Activated CD8-positive, alpha-beta T cell treated with anti-CD3 and anti-CD28 coated beads for 36 hours (primary cell): ENCODE results near the gene SYT1. TPM values are rescaled to one million over a fixed set of nuclear protein-coding genes. Genes with fewer than 3 reads are reported as not detected.

Source experiments
- ATAC-seq: fragments of 200-7000 bp; cut with Tn5 transposase; one replicate; pipeline ENCODE4 v1.10.0; 2021; ENCODE audit warnings: mild to moderate bottlenecking, moderate library complexity
- CTCF ChIA-PET: fragments of 350-600 bp; sonication (Branson Sonifier 250); formaldehyde crosslinking; loops from one replicate; lab custom pipeline; 2021; ENCODE audit warnings: antibody characterized with exemption; lab: Charles Lee
- POLR2A ChIA-PET: fragments of 350-600 bp; sonication (Branson Sonifier 250); formaldehyde crosslinking; loops from one replicate; lab custom pipeline; 2021; ENCODE audit warnings: antibody characterized with exemption; lab: Charles Lee
- DNase-seq: peaks from one replicate; pipeline ENCODE4 v3.0.0-alpha.2; 2020
- H3K27ac Mint-ChIP-seq: one replicate; pipeline ENCODE4 v1.8.0; 2021; ENCODE audit warnings: mild to moderate bottlenecking, mixed read lengths
- H3K27me3 Mint-ChIP-seq: one replicate; pipeline ENCODE4 v1.8.0; 2021; ENCODE audit warnings: mixed read lengths
- H3K36me3 Mint-ChIP-seq: one replicate; pipeline ENCODE4 v1.8.0; 2021; ENCODE audit warnings: low read depth, mixed read lengths
- H3K4me1 Mint-ChIP-seq: one replicate; pipeline ENCODE4 v1.8.0; 2021; ENCODE audit warnings: low read depth, mixed read lengths
- H3K4me3 Mint-ChIP-seq: one replicate; pipeline ENCODE4 v1.8.0; 2021; ENCODE audit warnings: mild to moderate bottlenecking, moderate library complexity, mixed read lengths
- H3K9me3 Mint-ChIP-seq: one replicate; pipeline ENCODE4 v1.8.0; 2021; ENCODE audit warnings: mixed read lengths
- intact Hi-C: fragments of 100-400 bp; cut with micrococcal nuclease; formaldehyde crosslinking; loops from one replicate; pipeline ENCODE4 v1.10.0; 2022
- total RNA-seq, 2 experiments: library from RNA; stranded (reverse); gene quantifications; one replicate each; pipeline ENCODE4 v1.2.3, GENCODE V29; 2021
- TF ChIP-seq, protein P1 (sequence below): fragments of 200-600 bp; IDR thresholded peaks from one replicate; pipeline ENCODE4 v1.8.0; 2022; ENCODE audit warnings: antibody characterized with exemption, mild to moderate bottlenecking

SYT1 gene
- total RNA-seq = not detected

DNA sequence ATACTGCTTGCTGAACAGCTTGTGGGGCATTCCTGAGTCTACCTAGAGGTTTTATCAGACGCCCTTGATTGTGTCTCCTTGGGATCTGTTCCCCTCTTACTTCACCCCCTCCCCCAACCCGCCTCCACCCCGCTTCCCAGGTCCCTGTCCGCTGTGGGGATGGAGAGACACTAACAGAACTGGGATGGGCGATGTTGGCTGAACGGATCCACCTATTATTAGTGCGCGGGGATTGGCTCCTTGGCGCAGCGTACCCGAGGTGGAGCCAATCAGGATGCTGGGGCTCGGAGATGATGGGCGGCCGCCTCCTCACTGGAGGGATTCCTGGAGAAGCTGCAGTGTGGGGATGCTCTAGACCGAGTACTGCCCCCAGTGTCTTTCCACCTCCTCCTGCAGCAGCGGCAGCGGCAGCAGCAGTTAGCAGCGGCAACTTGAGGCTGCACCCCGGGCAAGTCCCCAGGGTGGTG is at the start of gene SYT1:
SYT1 (plus strand) TSS at position 372 of the 467 bp plus-strand sequence.
- POLR2A ChIA-PET = no interaction called here
- no peaks in the 10 kb centered on the region for H3K9me3 Mint-ChIP-seq
- H3K27me3 Mint-ChIP-seq = peaks cover 17% of the 10 kb centered on the region
- H3K27ac Mint-ChIP-seq = no peak within 1 kb of the TSS
- DNase-seq (no peak), ATAC-seq (no peak)
- no peaks in the 10 kb centered on the region for H3K4me1 Mint-ChIP-seq
- H3K36me3 Mint-ChIP-seq = no peaks in the 10 kb centered on the region
- TF ChIP-seq, protein P1, sequence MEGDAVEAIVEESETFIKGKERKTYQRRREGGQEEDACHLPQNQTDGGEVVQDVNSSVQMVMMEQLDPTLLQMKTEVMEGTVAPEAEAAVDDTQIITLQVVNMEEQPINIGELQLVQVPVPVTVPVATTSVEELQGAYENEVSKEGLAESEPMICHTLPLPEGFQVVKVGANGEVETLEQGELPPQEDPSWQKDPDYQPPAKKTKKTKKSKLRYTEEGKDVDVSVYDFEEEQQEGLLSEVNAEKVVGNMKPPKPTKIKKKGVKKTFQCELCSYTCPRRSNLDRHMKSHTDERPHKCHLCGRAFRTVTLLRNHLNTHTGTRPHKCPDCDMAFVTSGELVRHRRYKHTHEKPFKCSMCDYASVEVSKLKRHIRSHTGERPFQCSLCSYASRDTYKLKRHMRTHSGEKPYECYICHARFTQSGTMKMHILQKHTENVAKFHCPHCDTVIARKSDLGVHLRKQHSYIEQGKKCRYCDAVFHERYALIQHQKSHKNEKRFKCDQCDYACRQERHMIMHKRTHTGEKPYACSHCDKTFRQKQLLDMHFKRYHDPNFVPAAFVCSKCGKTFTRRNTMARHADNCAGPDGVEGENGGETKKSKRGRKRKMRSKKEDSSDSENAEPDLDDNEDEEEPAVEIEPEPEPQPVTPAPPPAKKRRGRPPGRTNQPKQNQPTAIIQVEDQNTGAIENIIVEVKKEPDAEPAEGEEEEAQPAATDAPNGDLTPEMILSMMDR = no peak
- no peak within 1 kb of the TSS for H3K4me3 Mint-ChIP-seq
- intact Hi-C loops = no loop called here
- CTCF ChIA-PET = no interaction called here

DNA sequence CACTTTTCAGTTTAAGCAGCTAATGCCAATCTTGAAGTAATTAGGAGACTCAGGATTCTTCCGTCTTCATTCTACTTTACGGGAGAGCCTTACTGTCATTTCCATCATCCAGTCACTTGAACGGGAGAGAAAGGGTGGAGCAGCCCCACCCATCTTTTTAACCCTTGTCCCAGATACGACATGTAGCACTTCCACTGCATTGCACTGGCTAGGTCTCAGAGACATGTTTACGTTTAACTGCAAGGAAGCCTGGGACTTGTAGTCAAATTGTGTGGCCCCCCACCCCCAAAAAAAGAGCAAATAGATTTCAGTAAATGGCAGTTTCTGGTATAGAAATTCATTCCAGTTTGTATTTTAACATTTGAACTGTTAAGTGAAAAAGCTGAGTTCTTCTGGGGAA is 46.1 kb upstream of the SYT1 start:
- H3K27ac Mint-ChIP-seq = no peak overlapping the region
- TF ChIP-seq, protein P1 = no peak
- intact Hi-C loops = no loop called here
- H3K36me3 Mint-ChIP-seq = no peaks in the 10 kb centered on the region
- H3K27me3 Mint-ChIP-seq = no peaks in the 10 kb centered on the region
- no peaks in the 10 kb centered on the region for H3K4me1 Mint-ChIP-seq
- H3K9me3 Mint-ChIP-seq = peaks cover 12% of the 10 kb centered on the region
- CTCF ChIA-PET = no interaction called here
- POLR2A ChIA-PET = no interaction called here
- no peak overlapping the region for H3K4me3 Mint-ChIP-seq
- ATAC-seq (no peak), DNase-seq (no peak)

DNA sequence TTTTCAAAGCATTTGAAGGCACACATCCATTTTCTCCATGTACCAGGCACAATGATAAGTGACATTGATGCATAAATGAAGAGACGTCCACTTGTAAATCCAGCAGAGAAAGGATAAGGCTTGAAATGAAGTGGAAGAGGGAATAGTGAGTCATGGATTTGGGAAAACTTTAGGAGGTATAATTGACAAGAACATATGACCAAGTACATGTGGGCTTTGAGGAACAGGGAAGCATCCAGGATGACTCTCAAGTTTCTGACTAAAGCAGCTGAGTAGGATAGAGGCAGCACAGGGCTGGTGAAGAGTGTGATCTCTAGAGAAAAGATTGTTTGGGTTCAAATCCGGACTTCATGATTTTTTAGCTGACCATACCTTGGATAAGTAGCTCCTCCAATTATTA is 43.6 kb upstream of the SYT1 start:
- TF ChIP-seq, protein P1 = no peak
- peaks cover 10% of the 10 kb centered on the region for H3K9me3 Mint-ChIP-seq
- no peaks in the 10 kb centered on the region for H3K4me1 Mint-ChIP-seq
- intact Hi-C loops = no loop called here
- no peak for ATAC-seq
- ChIA-PET POLR2A (no interaction called here), CTCF (no interaction called here)
- no peaks in the 10 kb centered on the region for H3K36me3 Mint-ChIP-seq
- H3K27ac Mint-ChIP-seq = no peak overlapping the region
- no peak for DNase-seq
- H3K4me3 Mint-ChIP-seq = no peak overlapping the region
- H3K27me3 Mint-ChIP-seq = no peaks in the 10 kb centered on the region

DNA sequence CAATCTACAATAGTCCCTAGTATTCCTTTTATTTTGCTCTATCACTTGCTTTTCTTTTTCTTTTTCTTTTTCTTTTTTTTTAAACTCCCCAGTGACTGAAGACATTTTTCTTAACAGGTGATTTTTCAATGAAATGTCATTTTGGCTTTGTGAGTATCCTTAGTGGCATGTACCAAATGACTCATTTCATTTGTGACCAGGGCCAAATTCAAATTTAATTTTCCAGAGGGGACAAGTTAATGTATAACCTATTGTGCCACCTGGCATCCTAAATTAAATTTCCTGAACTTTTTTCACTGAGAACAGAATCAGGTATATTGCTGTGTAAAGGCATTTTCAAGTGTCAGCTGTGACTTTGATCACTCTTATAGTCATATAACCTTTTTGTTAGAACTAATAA is 39.7 kb upstream of the SYT1 start:
- TF ChIP-seq, protein P1 = no peak
- H3K36me3 Mint-ChIP-seq = no peaks in the 10 kb centered on the region
- no peak overlapping the region for H3K4me3 Mint-ChIP-seq
- intact Hi-C loops = no loop called here
- CTCF ChIA-PET = no interaction called here
- DNase-seq (no peak), ATAC-seq (no peak)
- no peak overlapping the region for H3K27ac Mint-ChIP-seq
- H3K27me3 Mint-ChIP-seq = no peaks in the 10 kb centered on the region
- peaks cover 6% of the 10 kb centered on the region for H3K9me3 Mint-ChIP-seq
- POLR2A ChIA-PET = no interaction called here
- no peaks in the 10 kb centered on the region for H3K4me1 Mint-ChIP-seq

DNA sequence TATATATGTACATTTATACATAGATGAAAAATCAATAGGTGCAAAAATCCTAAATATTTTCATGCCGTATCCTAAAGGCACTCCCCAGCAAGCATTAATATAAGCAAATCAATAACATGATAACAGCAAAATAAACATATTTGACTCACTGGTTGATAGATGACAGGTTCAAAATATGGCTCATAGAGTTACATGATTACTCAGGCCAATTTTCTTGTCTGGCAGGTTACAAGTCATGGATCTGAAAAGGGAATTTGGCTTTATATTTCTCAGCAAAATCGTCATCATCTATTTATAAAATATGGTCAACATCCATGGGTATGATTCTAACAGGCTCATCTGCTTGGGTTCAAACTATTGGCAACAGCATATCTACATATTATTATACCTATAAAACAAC is 34.9 kb upstream of the SYT1 start:
- Mint-ChIP-seq H3K4me3 (no peak overlapping the region), H3K27ac (no peak overlapping the region), H3K9me3 (peaks cover 4% of the 10 kb centered on the region), H3K27me3 (no peaks in the 10 kb centered on the region), H3K4me1 (no peaks in the 10 kb centered on the region), H3K36me3 (no peaks in the 10 kb centered on the region)
- TF ChIP-seq, protein P1 = no peak
- ChIA-PET POLR2A (no interaction called here), CTCF (no interaction called here)
- intact Hi-C loops = no loop called here
- no peak for ATAC-seq
- DNase-seq = no peak
